HepG2 (cell line): Measurements from ENCODE around the gene ISY1. TPM values are rescaled to one million over a fixed set of nuclear protein-coding genes. Genes with fewer than 3 reads are reported as not detected.

Experiments used
- ATAC-seq: fragments of 200-7000 bp; cut with Tn5 transposase; 3 replicates; pipeline ENCODE4 v1.9.1; 2020; ENCODE audit warnings: mild to moderate bottlenecking, moderate library complexity
- BruUV-seq: library from RNA; stranded (reverse); fragments of 400-500 nt; replicated peaks from 2 replicates; lab custom pipeline; 2021; lab: Mats Ljungman, UMichigan
- CTCF ChIA-PET: fragments of 300-600 bp; formaldehyde crosslinking; extraction: SDS; loops from one replicate; lab custom pipeline; 2021; ENCODE audit warnings: low total read pairs, inconsistent platforms, low intra/inter-chr PET ratio; lab: Yijun Ruan, JAX
- POLR2A ChIA-PET: fragments of 350-600 bp; sonication (Branson Sonifier 250); formaldehyde crosslinking; loops from one replicate; lab custom pipeline; 2020; ENCODE audit warnings: antibody characterized with exemption, inconsistent platforms; lab: Yijun Ruan, JAX
- DNase-seq: peaks from one replicate; pipeline ENCODE4 v3.0.0-alpha.2; 2015; ENCODE audit warnings: low spot score
- FAIRE-seq: peaks from 3 replicates; lab custom pipeline; 2011; peaks lifted over from hg19 to GRCh38; lab: Jason Lieb, UNC
- H2AFZ ChIP-seq: one replicate; pipeline ENCODE4 v1.6.1; 2011; ENCODE audit warnings: low read length, inconsistent platforms
- H3K27ac ChIP-seq: fragments of 300-600 bp; 3 replicates; pipeline ENCODE4 v1.8.0; 2011; ENCODE audit warnings: mixed run types, mild to moderate bottlenecking, mixed read lengths, low read length, inconsistent platforms; ENCODE audit not compliant: insufficient read depth; ENCODE audit errors: extremely low read length
- H3K27me3 ChIP-seq, 2 experiments: fragments of 200-600 bp in 1 of 2; 2 replicates in 1 of 2; 3 replicates in 1 of 2; pipeline versions ENCODE4 v1.6.0 to v1.8.0; 2011; ENCODE audit warnings: low read length in 2 of 2, mild to moderate bottlenecking in 2 of 2, moderate library complexity in 2 of 2, inconsistent platforms in 1 of 2; ENCODE audit not compliant: insufficient read depth in 2 of 2, control insufficient read depth in 1 of 2
- H3K36me3 ChIP-seq, 2 experiments: fragments of 200-600 bp in 1 of 2; replicated peaks in 1 of 2; 2 replicates in 1 of 2; 3 replicates in 1 of 2; pipeline versions ENCODE4 v1.5.1 to v1.8.0; 2011; ENCODE audit warnings: low read length in 2 of 2, inconsistent platforms in 1 of 2; ENCODE audit not compliant: insufficient read depth in 2 of 2, control insufficient read depth in 1 of 2
- H3K4me1 ChIP-seq: 2 replicates; pipeline ENCODE4 v1.5.1; 2012; ENCODE audit warnings: low read length, inconsistent platforms; ENCODE audit not compliant: insufficient read depth
- H3K4me2 ChIP-seq: 2 replicates; pipeline ENCODE4 v1.6.0; 2011; ENCODE audit warnings: low read depth, low read length, inconsistent platforms
- H3K4me3 ChIP-seq, 3 experiments: fragments of 200-600 bp in 1 of 3; sonication (generic), shearing (Covaris generic) in 1 of 3; replicated peaks in 1 of 3; 2 replicates each; pipeline ENCODE4 v1.5.1; 2011 to 2016; ENCODE audit warnings: low read length in 3 of 3, inconsistent platforms in 2 of 3, low read depth in 2 of 3, mild to moderate bottlenecking in 2 of 3, control low read depth in 1 of 3, mixed read lengths in 1 of 3; ENCODE audit not compliant: insufficient read depth in 1 of 3
- H3K79me2 ChIP-seq: one replicate; pipeline ENCODE4 v1.6.1; 2011; ENCODE audit warnings: low read length, inconsistent platforms; ENCODE audit not compliant: insufficient read depth
- H3K9ac ChIP-seq: 2 replicates; pipeline ENCODE4 v1.6.0; 2011; ENCODE audit warnings: mild to moderate bottlenecking, low read depth, low read length, inconsistent platforms; ENCODE audit not compliant: insufficient read depth
- H3K9me3 ChIP-seq: 2 replicates; pipeline ENCODE4 v1.5.1; 2012; ENCODE audit warnings: mild to moderate bottlenecking, low read length
- H4K20me1 ChIP-seq: 2 replicates; pipeline ENCODE4 v1.6.0; 2011; ENCODE audit warnings: inconsistent platforms, mild to moderate bottlenecking, low read length, moderate library complexity; ENCODE audit not compliant: insufficient read depth
- ARNT2 ChIP-seq: sonication (generic); formaldehyde crosslinking; IDR thresholded peaks from 2 replicates; pipeline ENCODE4 v1.8.0; 2022; ENCODE audit warnings: mild to moderate bottlenecking, low read depth, missing genetic modification reagents, moderate library complexity
- ELF3 ChIP-seq: IDR thresholded peaks from 2 replicates; pipeline ENCODE4 v1.6.1; 2016; ENCODE audit warnings: missing genetic modification reagents, missing compliant biosample characterization
- HMG20A ChIP-seq: IDR thresholded peaks from 2 replicates; pipeline ENCODE4 v1.6.1; 2016; ENCODE audit warnings: borderline replicate concordance
- NFE2L2 ChIP-seq: fragments of 150-350 bp; IDR thresholded peaks from 2 replicates; pipeline ENCODE4 v1.6.1; 2014; ENCODE audit warnings: low read length
- NONO ChIP-seq, 2 experiments: fragments of 450-650 bp in 1 of 2; sonication (generic) in 1 of 2; formaldehyde crosslinking in 1 of 2; IDR thresholded peaks in 1 of 2; conservative IDR thresholded peaks in 1 of 2; 2 replicates each; pipeline versions ENCODE4 v1.6.1 to v1.8.0; 2017 to 2022; ENCODE audit warnings: mild to moderate bottlenecking in 1 of 2, missing genetic modification reagents in 1 of 2, moderate library complexity in 1 of 2
- PBX3 ChIP-seq: sonication (generic); formaldehyde crosslinking; IDR thresholded peaks from 2 replicates; pipeline ENCODE4 v1.8.1; 2023; ENCODE audit warnings: missing genetic modification reagents, inconsistent platforms, borderline replicate concordance
- RFX5 ChIP-seq: IDR thresholded peaks from 2 replicates; pipeline ENCODE4 v1.6.1; 2011; ENCODE audit warnings: low read depth, low read length, improper control_type of control experiment
- RFXAP ChIP-seq: sonication (generic); formaldehyde crosslinking; IDR thresholded peaks from 2 replicates; pipeline ENCODE4 v1.4.0; 2020; ENCODE audit warnings: missing genetic modification reagents, borderline replicate concordance
- SIX1 ChIP-seq: sonication (generic); formaldehyde crosslinking; IDR thresholded peaks from 2 replicates; pipeline ENCODE4 v1.4.0; 2020; ENCODE audit warnings: missing genetic modification reagents, borderline replicate concordance
- TEAD3 ChIP-seq: optimal IDR thresholded peaks from 2 replicates; pipeline ENCODE3; 2016; ENCODE audit warnings: borderline replicate concordance
- TRIM22 ChIP-seq: fragments of 450-650 bp; IDR thresholded peaks from 2 replicates; pipeline ENCODE4 v1.6.1; 2017
- ZBTB8A ChIP-seq: sonication (generic); formaldehyde crosslinking; IDR thresholded peaks from 2 replicates; pipeline ENCODE4 v1.4.0; 2020; ENCODE audit warnings: mild to moderate bottlenecking, low read depth, missing genetic modification reagents, borderline replicate concordance
- ZNF543 ChIP-seq: sonication (generic); formaldehyde crosslinking; IDR thresholded peaks from 2 replicates; pipeline ENCODE4 v1.4.0; 2020; ENCODE audit warnings: mild to moderate bottlenecking, missing genetic modification reagents
- ZNF652 ChIP-seq: IDR thresholded peaks from 2 replicates; pipeline ENCODE4 v1.6.1; 2016; ENCODE audit warnings: low read depth, borderline replicate concordance
- WGBS: methylation state at CpG from one replicate; pipeline ENCODE4 v1.1.6; 2017; ENCODE audit warnings: low lambda C conversion rate; 5-methylcytosine and 5-hydroxymethylcytosine counted together
- in situ Hi-C: cut with HindIII; loops from 2 replicates; pipeline ENCODE4 v1.10.0; 2017; ENCODE audit warnings: low pct_unique_long_range_greater_than_20kb; ENCODE audit not compliant: extremely low pct_ligation_motif_present
- intact Hi-C: fragments of 100-400 bp; cut with micrococcal nuclease; formaldehyde crosslinking; loops from one replicate; pipeline ENCODE4 v1.10.0; 2022; ENCODE audit not compliant: unreplicated experiment
- polyA plus RNA-seq, 8 experiments: library from polyadenylated mRNA; depleted of rRNA in 3 of 8; stranded (reverse) in 7 of 8; unstranded in 1 of 8; fragments of >200 nt; fragmentation: Illumina TruSeq in 4 of 8; extraction: Trizol in 4 of 8; gene quantifications; 2 replicates each; pipeline versions ENCODE4 v1.2.1 to v1.2.3, GENCODE V29; 2011 to 2016; ENCODE audit warnings: low read depth in 4 of 8, missing spikeins in 1 of 8, mixed read lengths in 1 of 8; ENCODE audit not compliant: insufficient read depth in 1 of 8
- total RNA-seq, 5 experiments: library from RNA; depleted of rRNA; stranded (reverse); fragments of >200 nt; fragmentation: Illumina TruSeq; extraction: Trizol; gene quantifications; 2 replicates each; pipeline ENCODE4 v1.2.3, GENCODE V29; 2016; ENCODE audit warnings: low read depth in 1 of 5
- TF ChIP-seq, protein P1 (sequence below): sonication (generic); formaldehyde crosslinking; IDR thresholded peaks from 2 replicates; pipeline ENCODE4 v1.4.0; 2020; ENCODE audit warnings: mild to moderate bottlenecking, missing genetic modification reagents
- TF ChIP-seq, protein P2 (sequence below): sonication (generic); formaldehyde crosslinking; IDR thresholded peaks from 2 replicates; pipeline ENCODE4 v1.5.1; 2020; ENCODE audit warnings: mild to moderate bottlenecking, missing genetic modification reagents, moderate library complexity

Gene ISY1
- total and polyA plus RNA-seq, 2 of the 13 experiments (the other 11 are each of a cell fraction or from before 2014, with no cell fraction given): 21.0 to 39.1 TPM

GRCh38 chr3:129184396-129184657 lies 23.5 kb upstream of the ISY1 start (continued):
- TF ChIP-seq PBX3 (CRISPR knock-in tag): no peak
- no peak for TF ChIP-seq ELF3 (CRISPR knock-in tag)
- TF ChIP-seq NONO (IDR thresholded peaks at IDR 0.05): no peak
- no peak for TF ChIP-seq NONO (CRISPR knock-in tag; conservative IDR thresholded peaks at IDR 0.05)
- no peak for TF ChIP-seq ARNT2 (CRISPR knock-in tag)
- TF ChIP-seq, protein P1, sequence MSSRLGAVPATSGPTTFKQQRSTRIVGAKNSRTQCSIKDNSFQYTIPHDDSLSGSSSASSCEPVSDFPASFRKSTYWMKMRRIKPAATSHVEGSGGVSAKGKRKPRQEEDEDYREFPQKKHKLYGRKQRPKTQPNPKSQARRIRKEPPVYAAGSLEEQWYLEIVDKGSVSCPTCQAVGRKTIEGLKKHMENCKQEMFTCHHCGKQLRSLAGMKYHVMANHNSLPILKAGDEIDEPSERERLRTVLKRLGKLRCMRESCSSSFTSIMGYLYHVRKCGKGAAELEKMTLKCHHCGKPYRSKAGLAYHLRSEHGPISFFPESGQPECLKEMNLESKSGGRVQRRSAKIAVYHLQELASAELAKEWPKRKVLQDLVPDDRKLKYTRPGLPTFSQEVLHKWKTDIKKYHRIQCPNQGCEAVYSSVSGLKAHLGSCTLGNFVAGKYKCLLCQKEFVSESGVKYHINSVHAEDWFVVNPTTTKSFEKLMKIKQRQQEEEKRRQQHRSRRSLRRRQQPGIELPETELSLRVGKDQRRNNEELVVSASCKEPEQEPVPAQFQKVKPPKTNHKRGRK: no peak
- 0 out of 2 replicates have a peak, but pooled peaks have one; percentile 42 for TF ChIP-seq ZNF652 (CRISPR knock-in tag)

DNA sequence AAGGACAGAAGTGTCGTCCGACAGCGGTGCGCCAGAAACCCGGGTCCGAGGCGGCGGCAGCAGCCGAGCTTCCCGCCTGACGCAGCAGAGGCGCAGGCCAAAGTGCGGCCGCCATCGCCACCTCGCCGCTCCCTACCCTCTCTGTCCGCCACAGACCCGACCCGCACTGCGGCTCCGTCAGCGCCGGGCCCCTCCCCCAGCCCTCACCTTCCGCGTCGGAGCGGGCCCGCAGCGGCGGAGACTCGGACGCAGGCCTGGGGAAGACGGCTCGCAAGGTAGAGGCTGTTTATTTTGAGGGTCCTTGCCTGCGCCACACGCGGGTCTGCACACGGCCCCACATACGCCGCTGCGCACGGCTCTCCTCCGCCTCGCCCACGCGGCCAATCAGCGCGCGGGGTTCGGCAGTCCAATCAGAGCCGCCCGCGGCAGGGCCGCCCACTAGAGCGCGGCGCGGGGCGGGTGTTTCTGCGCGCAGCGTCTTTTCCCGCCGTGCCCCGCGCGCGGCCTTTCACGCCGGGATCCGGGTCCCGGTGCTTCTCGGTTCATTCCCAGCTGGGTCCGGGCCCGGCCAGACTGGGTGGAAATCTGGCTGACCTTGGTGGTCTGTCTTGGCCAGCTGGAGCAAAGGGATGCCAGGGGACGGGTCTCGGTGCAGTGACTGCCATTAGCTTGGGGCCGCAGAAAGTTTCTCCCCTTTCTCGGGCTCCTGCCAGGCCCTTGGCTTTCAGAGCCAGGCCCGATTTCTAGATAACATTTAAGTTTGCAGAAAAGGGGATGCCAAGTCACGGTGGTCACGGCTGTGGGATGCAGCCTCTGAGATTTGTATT lies 22.9 kb upstream of the ISY1 start, which contains the start of gene CNBP:
TSS of gene CNBP (minus strand) at position 328 of the 827 bp plus-strand sequence. CDS start 12,139 bp downstream, outside the sequence.
- Histone ChIP-seq H3K4me3 (peak within 1 kb of the TSS; percentile 91 to 95 (median 95)), H3K4me2 (peak within 1 kb of the TSS; percentile 98), H3K27me3 (no peaks in the 10 kb centered on the region; a peak in 1 of 5 replicates), H3K9ac (peak within 1 kb of the TSS; percentile 100), H4K20me1 (peaks cover 39% of the 10 kb centered on the region), H3K9me3 (no peaks in the 10 kb centered on the region), H3K27ac (peak within 1 kb of the TSS; percentile 99), H3K4me1 (peaks cover 40% of the 10 kb centered on the region), H3K36me3 (peaks cover 1 to 7% of the 10 kb centered on the region in 2 experiments; a peak in 3 of 5 replicates), H2AFZ (no peak within 1 kb of the TSS), H3K79me2 (peaks cover 57% of the 10 kb centered on the region)
- in situ Hi-C loops (loop anchor here (10.0 kb wide), 1 partner anchor 61 kb away; the partner anchor contains the start of gene COPG1), intact Hi-C loops (loop anchor here (5.0 kb wide), 2 partner anchors 44 to 66 kb away; no protein-coding TSS in a partner anchor)
- ChIA-PET CTCF (interaction anchor here (2.0 kb wide), 1 partner anchor 62 kb away, joined by 6 read pairs; no protein-coding TSS in a partner anchor), POLR2A (interaction anchor here (0.6 to 2.7 kb wide), 21 partner anchors 13 to 304 kb away, joined by 3 to 25 read pairs (median 3); partner anchors contain the start of genes ACAD9, COPG1, HMCES and RAB43)
- WGBS: 0% methylated on average over 5 of the region's 83 CpGs
- peak; percentile 98 for ATAC-seq
- peak; percentile 83 for DNase-seq
- BruUV-seq: no TSS peak
- no peak for FAIRE-seq
- TF ChIP-seq ZNF543 (CRISPR knock-in tag) (no peak), RFX5 (peak; percentile 63), SIX1 (CRISPR knock-in tag) (no peak), HMG20A (CRISPR knock-in tag) (no peak), NFE2L2 (no peak), TRIM22 (no peak), ZBTB8A (CRISPR knock-in tag) (no peak), RFXAP (peak; percentile 83; the same call in 1 of the 2 replicates), TEAD3 (CRISPR knock-in tag) (no peak)
- TF ChIP-seq, protein P2, sequence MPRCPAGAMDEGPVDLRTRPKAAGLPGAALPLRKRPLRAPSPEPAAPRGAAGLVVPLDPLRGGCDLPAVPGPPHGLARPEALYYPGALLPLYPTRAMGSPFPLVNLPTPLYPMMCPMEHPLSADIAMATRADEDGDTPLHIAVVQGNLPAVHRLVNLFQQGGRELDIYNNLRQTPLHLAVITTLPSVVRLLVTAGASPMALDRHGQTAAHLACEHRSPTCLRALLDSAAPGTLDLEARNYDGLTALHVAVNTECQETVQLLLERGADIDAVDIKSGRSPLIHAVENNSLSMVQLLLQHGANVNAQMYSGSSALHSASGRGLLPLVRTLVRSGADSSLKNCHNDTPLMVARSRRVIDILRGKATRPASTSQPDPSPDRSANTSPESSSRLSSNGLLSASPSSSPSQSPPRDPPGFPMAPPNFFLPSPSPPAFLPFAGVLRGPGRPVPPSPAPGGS (CRISPR knock-in tag): peak; percentile 87
